NCI-H69 (cell line): ENCODE results near the gene TMC7.
"Not testable (repeated sequence)": the region's sequence is repeated elsewhere in the genome, so short reads cannot be mapped to it uniquely, and the experiment has no call there.

ENCODE experiments used
- DNase-seq: peaks from one replicate; lab custom pipeline; 2025; lab: John Stamatoyannopoulos, UW

Gene TMC7

GRCh38 chr16:18983565-18984434 lies at the start of gene TMC7:
Gene TMC7, plus strand, starts transcription at chr16:18983934. Its CDS starts 130 bp downstream, at chr16:18984064.
- peak; percentile 95 for DNase-seq

- no peak for DNase-seq
Measured at GRCh38 chr16:18936727-18937340, 46.9 kb upstream of the TMC7 start.

- DNase-seq = no peak
Measured at GRCh38 chr16:18937390-18937789, 46.3 kb upstream of the TMC7 start.

GRCh38 chr16:18938986-18939385 lies 44.7 kb upstream of the TMC7 start:
- DNase-seq = no peak

- DNase-seq = no peak
Measured at GRCh38 chr16:18941471-18941870, 42.3 kb upstream of the TMC7 start.

- DNase-seq = no peak
Measured at GRCh38 chr16:18942061-18942460, 41.7 kb upstream of the TMC7 start.

- no peak for DNase-seq
Measured at GRCh38 chr16:18943414-18943813, 40.3 kb upstream of the TMC7 start.

- no peak for DNase-seq
Measured at GRCh38 chr16:18945233-18945632, 38.5 kb upstream of the TMC7 start.

- DNase-seq = no peak
Measured at GRCh38 chr16:18948372-18949020, 35.2 kb upstream of the TMC7 start.

- DNase-seq = no peak
Measured at GRCh38 chr16:18950469-18951185, 33.1 kb upstream of the TMC7 start.

GRCh38 chr16:18953547-18953946 lies 30.2 kb upstream of the TMC7 start:
- DNase-seq = peak; percentile 81

- DNase-seq = peak; percentile 62
Measured at GRCh38 chr16:18955874-18956580, 27.7 kb upstream of the TMC7 start.

GRCh38 chr16:18956658-18957241 lies 27.0 kb upstream of the TMC7 start:
- DNase-seq = not testable (repeated sequence)

- DNase-seq = no peak
Measured at GRCh38 chr16:18958621-18959029, 25.1 kb upstream of the TMC7 start.

GRCh38 chr16:18959031-18959505 lies 24.7 kb upstream of the TMC7 start:
- DNase-seq = no peak

- peak; percentile 13 for DNase-seq
Measured at GRCh38 chr16:18965555-18965954, 18.2 kb upstream of the TMC7 start.

GRCh38 chr16:18966791-18967190 lies 16.9 kb upstream of the TMC7 start:
- no peak for DNase-seq

GRCh38 chr16:18969050-18969854 lies 14.5 kb upstream of the TMC7 start:
- DNase-seq = peak; percentile 95

GRCh38 chr16:18969855-18970240 lies 13.9 kb upstream of the TMC7 start:
- no peak for DNase-seq

- DNase-seq = no peak
Measured at GRCh38 chr16:18975109-18975508, 8.6 kb upstream of the TMC7 start.
